ENCODE measurements around the gene SELL.
"Not testable (repeated sequence)": the region's sequence is repeated elsewhere in the genome, so short reads cannot be mapped to it uniquely, and the experiment has no call there.

SELL gene

GRCh38 chr1:169711469-169712308 lies at the start of gene SELL:
SELL (minus strand) TSS chr1:169711620; CDS start chr1:169711498, 122 bp downstream.
- no peak for DNase-seq

GRCh38 chr1:169759038-169759437 lies 47.6 kb upstream of the SELL start:
- no peak for DNase-seq

GRCh38 chr1:169753549-169753948 lies 42.1 kb upstream of the SELL start:
- no peak for DNase-seq

- DNase-seq = no peak
Observed at GRCh38 chr1:169750041-169750440, 38.6 kb upstream of the SELL start.

GRCh38 chr1:169746550-169746949 lies 35.1 kb upstream of the SELL start:
- DNase-seq = no peak

GRCh38 chr1:169745015-169745861 lies 33.8 kb upstream of the SELL start:
- no peak for DNase-seq

- no peak for DNase-seq
Observed at GRCh38 chr1:169741666-169742394, 30.4 kb upstream of the SELL start.

- DNase-seq = no peak
Observed at GRCh38 chr1:169739980-169740379, 28.6 kb upstream of the SELL start.

- no peak for DNase-seq
Observed at GRCh38 chr1:169733924-169734323, 22.5 kb upstream of the SELL start, which contains the start of gene SELE. SELE (minus strand) TSS chr1:169734079; CDS start chr1:169733612, 467 bp downstream.

GRCh38 chr1:169731446-169731845 lies 20.0 kb upstream of the SELL start:
- DNase-seq = no peak

- no peak for DNase-seq
Observed at GRCh38 chr1:169729991-169730390, 18.6 kb upstream of the SELL start.

- no peak for DNase-seq
Observed at GRCh38 chr1:169727307-169727706, 15.9 kb upstream of the SELL start.

GRCh38 chr1:169726851-169727250 lies 15.4 kb upstream of the SELL start:
- DNase-seq = no peak

- no peak for DNase-seq
Observed at GRCh38 chr1:169725930-169726329, 14.5 kb upstream of the SELL start.

GRCh38 chr1:169724168-169724567 lies 12.7 kb upstream of the SELL start:
- DNase-seq = no peak

- no peak for DNase-seq
Observed at GRCh38 chr1:169723763-169724162, 12.3 kb upstream of the SELL start.

GRCh38 chr1:169722779-169723178 lies 11.4 kb upstream of the SELL start:
- no peak for DNase-seq

- DNase-seq = not testable (repeated sequence)
Observed at GRCh38 chr1:169715100-169715499, 3.7 kb upstream of the SELL start.

GRCh38 chr1:169713090-169713489 lies 1.7 kb upstream of the SELL start:
- not testable (repeated sequence) for DNase-seq

- DNase-seq = no peak
Observed at GRCh38 chr1:169712309-169712631, 850 bp upstream of the SELL start.

GRCh38 chr1:169708647-169709046 lies 2.8 kb downstream of the SELL start:
- DNase-seq = no peak

- no peak for DNase-seq
Observed at GRCh38 chr1:169707912-169708604, 3.4 kb downstream of the SELL start.

- no peak for DNase-seq
Observed at GRCh38 chr1:169704797-169705196, 6.6 kb downstream of the SELL start.

All from activated CD8-positive, alpha-beta memory T cell treated with anti-CD3 and anti-CD28 coated beads, Interleukin-2, amount 50 U/mL, for 48 hours (primary cell).